ENCODE data around the gene ENTPD6.
"Not testable (repeated sequence)": the region's sequence is repeated elsewhere in the genome, so short reads cannot be mapped to it uniquely, and the experiment has no call there.

Gene ENTPD6

DNA sequence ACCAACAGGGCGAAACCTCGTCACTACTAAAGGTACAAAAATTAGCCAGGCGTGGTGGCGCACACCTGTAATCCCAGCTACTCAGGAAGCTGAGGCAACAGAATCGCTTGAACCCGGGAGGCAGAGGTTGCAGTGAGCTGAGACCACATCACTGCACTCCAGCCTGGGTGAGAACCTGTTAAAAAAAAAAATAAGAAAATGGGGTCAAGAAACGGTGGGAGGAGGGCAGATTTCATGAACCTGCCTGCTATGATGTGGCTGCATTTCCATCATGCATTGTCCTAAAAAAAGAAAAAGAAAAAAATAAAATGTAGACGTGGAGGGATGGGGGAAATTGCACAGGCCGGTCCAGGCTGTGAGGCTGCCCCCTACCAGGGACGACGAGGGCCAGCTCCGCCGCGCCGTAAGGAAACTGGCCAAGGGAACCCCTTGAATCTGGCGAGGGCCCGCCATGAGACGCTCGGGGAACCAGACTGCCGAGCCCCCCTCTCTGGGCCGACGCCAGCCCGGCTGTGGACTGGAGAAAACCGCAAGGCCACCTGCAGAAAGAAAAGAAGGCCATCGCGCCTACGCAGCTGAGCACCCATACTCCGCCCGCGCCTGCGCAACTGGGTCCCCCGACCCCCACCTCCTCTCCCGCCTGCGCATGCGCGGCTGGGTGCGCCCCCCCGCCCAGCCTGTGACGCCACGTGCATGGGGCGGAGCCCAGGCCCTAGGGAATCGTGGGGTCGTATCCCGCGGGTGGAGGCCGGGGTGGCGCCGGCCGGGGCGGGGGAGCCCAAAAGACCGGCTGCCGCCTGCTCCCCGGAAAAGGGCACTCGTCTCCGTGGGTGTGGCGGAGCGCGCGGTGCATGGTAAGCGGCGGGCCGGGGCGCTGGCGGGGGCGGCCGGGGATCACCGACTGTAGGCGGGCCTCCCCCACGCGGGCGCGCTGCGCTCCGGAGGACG, at the start of gene ENTPD6:
Gene ENTPD6 (plus strand): TSS at position 699 of the 948 bp plus-strand sequence. CDS start 10,825 bp downstream, outside the sequence.
- peak; percentile 89 to 92 for DNase-seq (ENCODE audit: low read depth in 1 of 2, low spot score in 1 of 2)

- no peak for DNase-seq (ENCODE audit: low read depth in 1 of 2, low spot score in 1 of 2)
Observed at GRCh38 chr20:25146976-25147375, 48.5 kb upstream of the ENTPD6 start.

GRCh38 chr20:25147716-25148115, 47.8 kb upstream of the ENTPD6 start:
- no peak for DNase-seq (ENCODE audit: low read depth in 1 of 2, low spot score in 1 of 2)

DNA sequence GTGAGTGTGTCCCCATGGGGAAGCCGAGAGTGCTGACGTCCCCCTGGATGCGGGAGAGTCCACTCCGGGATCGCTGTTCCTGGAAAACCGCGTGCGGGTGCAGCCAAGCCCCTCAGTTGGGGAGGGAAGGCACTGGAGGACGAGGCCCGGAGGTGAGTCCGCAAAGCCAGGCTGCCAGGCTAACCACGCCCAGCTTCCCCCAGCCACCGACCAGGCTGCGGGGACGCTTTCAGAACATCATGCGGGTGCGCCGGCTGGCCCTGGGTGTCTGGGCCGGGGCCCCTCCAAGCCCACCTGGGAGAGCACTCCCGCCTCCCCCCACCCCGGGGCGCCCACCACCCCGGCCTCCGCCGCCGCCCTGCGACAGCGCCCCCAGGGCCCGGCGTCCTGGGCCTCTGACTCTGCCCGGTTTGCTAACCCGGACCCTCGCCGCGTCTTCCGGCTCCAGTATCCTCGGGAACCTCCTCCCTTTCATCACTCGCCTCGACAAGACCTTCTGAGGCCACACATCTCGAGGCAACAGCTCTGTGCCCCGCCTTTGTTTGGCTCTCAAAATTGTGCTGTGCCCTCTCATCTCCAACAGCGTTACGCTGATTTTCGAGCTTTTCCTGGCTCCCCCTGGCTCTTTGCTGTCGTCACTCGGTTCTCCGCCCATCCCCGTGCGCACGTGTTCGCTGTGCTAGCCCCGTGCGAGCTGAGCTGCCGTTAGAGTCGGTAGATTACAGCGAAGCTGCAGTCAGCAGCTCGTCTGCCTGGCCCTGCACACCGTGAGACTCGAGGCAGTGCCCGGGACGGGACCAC, 47.1 kb upstream of the ENTPD6 start:
- DNase-seq (ENCODE audit: low read depth in 1 of 2, low spot score in 1 of 2): peak in 1 of 2 donors; percentile 52

GRCh38 chr20:25148982-25149846, 46.3 kb upstream of the ENTPD6 start:
- no peak for DNase-seq (ENCODE audit: low read depth in 1 of 2, low spot score in 1 of 2)

- DNase-seq (ENCODE audit: low read depth in 1 of 2, low spot score in 1 of 2): no peak
Observed at GRCh38 chr20:25150016-25150415, 45.5 kb upstream of the ENTPD6 start.

- DNase-seq (ENCODE audit: low read depth in 1 of 2, low spot score in 1 of 2): no peak
Observed at GRCh38 chr20:25158043-25158442, 37.5 kb upstream of the ENTPD6 start.

DNA sequence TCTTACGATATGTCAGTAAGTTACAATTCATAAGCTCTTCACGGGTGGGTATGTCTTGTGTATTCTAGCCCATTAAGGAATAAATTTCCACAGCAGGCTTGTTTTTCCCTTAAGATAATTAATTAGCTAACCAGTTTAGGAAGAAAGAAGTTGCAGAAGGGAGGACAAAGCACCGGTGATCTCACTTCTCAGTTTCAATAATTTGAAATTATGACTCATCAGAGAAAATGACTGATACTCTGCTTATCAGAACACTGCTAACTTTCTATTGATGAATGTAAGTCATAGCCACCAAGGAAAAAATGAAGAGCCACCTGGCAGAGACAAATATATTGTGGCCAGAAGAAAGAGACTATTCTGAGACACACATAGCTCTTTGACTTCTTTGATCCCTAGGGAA, 35.0 kb upstream of the ENTPD6 start:
- no peak for DNase-seq (ENCODE audit: low read depth in 1 of 2, low spot score in 1 of 2)

- DNase-seq (ENCODE audit: low read depth in 1 of 2, low spot score in 1 of 2): no peak
Observed at GRCh38 chr20:25160897-25161296, 34.6 kb upstream of the ENTPD6 start.

- no peak for DNase-seq (ENCODE audit: low read depth in 1 of 2, low spot score in 1 of 2)
Observed at GRCh38 chr20:25165128-25165527, 30.4 kb upstream of the ENTPD6 start.

GRCh38 chr20:25166105-25166782, 29.3 kb upstream of the ENTPD6 start:
- not testable (repeated sequence) for DNase-seq (ENCODE audit: low read depth in 1 of 2, low spot score in 1 of 2)

DNA sequence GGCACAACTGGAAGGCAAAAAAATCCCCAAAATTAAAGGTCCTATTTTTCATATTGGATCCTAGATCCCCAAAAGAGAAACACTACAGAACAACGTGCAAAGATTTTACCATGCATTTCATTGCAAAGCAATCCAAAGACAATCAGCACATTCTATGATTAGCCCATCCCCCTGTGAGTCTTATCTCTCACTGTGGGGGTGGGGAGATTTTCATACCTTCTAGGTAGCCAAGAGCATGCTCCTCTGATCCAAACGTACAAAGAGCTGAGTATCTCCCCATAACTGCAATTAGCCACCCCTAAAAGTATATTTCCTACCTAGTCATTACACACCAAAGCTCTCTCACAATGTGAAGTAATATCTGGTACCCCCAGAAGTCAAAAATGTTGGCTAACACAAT, 22.2 kb upstream of the ENTPD6 start:
- no peak for DNase-seq (ENCODE audit: low read depth in 1 of 2, low spot score in 1 of 2)

DNA sequence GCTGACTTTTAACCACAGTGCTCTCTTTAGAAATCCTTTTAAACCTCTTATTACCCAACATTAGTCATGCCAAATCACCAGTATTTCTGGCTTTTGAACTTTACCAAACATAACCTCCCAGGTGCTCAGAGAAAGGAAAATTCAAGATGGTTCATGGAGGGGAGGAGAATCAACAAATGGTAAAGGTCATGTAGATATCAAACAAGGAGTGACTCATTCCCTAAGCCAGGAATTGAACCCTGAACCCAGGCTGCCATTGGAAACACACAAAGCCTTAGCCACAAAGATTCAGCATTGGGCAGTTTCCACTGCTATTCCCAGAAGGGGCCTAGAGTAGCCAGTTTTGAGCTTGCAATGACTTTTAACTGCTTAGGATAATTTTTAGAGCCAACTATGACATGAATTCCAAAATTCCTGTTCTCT, 21.6 kb upstream of the ENTPD6 start:
- no peak for DNase-seq (ENCODE audit: low read depth in 1 of 2, low spot score in 1 of 2)

DNA sequence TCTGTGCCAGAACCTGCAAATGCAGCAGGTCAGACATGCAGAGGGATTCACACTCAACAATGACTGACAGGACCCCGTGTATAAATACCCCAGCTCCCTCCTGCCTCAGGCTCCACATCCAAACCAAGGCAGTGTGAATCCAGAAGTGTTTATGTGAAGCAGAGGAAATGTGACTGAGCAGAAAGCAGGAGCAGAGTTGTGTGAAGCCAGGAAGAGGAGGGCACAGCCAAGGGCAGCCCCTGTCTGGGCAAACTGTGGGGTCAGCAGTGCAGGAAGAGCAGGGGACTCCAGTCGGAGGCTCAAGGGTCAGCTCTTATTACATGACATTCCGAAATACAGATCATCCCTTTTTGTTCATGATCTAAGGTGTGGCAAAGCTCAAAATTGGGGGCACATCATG, 19.3 kb upstream of the ENTPD6 start:
- DNase-seq (ENCODE audit: low read depth in 1 of 2, low spot score in 1 of 2): no peak

- no peak for DNase-seq (ENCODE audit: low read depth in 1 of 2, low spot score in 1 of 2)
Observed at GRCh38 chr20:25177890-25178321, 17.6 kb upstream of the ENTPD6 start.

DNA sequence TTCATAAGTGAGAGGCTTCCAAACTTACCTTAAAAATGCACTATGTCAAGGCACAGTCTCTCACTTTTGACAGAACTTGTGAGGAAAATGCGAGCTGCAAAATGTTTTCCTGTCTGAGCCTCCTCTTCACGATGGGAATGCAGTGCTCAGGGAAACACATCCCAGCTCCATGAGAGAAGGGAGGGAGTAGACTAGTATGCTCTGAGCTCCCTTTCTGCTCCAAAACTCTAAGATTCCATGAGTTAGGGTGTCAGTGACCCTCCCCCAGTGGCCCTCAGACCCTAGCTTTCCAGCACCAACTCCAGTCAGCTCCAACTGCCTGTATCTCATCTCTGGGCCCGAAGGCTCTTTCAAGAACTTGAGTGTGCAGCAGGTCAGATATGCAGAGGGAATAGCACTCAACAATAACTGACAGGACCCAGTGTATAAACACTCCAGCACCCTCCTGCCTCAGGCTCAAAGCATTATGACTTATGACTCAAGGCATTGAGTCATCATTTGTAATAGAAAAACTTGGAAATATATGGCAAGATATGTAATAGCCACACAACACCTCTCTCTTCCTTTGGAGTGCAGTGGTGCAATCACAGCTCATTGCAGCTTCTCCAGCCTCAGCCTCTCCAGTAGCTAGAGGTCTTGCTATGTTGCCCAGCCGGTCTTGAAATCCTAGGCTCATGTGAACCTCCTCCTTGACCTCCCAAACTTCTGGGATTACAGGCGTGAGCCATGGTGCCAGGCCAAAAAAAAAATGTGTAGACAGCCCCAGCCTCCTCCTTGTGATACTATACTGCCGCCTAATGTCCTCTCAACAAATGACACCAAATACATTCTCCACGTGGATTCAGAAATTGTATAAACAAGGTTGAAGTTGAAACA, 16.7 kb upstream of the ENTPD6 start:
- DNase-seq (ENCODE audit: low read depth in 1 of 2, low spot score in 1 of 2): no peak

DNA sequence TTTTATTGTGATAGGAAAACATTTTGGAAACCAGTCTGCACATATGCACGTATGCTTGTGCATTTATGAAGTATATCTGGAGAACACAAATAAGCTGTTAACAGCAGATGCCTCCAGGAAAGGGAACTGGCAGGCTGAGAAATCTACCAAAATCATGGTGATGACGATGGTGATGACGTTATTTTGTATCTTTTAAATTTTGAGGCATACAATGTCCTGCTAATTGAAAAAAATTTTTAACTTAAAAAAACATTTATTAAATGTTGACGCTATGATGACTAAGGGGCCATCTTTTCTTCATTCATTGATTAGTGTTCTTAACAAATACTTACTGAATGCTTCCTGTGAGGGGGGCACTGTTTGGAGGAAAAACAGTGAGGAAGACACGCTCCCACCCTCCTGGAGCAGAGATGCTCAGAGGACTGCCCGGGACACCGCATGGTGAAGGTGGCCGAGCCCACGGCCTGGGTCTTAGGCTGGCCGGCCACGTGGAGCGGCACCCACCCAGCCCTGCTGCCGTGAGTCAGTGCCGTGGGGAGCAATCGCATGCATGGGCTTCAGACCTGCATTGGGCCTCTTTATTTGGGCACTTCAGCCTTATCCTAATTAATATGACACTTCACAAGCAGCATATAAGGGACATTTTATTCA, 15.9 kb upstream of the ENTPD6 start:
- DNase-seq (ENCODE audit: low read depth in 1 of 2, low spot score in 1 of 2): no peak

- DNase-seq (ENCODE audit: low read depth in 1 of 2, low spot score in 1 of 2): not testable (repeated sequence)
Observed at GRCh38 chr20:25184391-25184790, 11.1 kb upstream of the ENTPD6 start.

DNA sequence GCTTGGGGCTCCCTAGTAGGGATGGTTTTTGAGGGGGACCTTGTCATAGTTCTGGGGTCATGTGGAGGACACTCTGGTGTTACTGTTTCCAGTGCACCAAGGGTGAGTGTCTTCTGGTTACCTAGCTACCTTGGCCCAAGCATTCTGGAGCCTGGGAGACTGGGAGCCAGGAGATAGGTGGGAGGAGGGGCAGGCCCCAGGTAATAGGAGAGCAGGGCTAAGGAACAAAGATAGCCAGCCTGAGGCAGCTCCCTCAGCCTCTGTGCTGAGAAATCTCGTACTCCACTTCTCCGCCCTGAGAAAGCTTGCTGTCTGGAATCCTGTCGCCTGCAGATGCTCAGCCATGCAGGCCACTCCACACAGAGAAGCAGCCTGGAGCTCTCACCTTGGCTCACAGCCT, 8.3 kb upstream of the ENTPD6 start:
- no peak for DNase-seq (ENCODE audit: low read depth in 1 of 2, low spot score in 1 of 2)

Data from stimulated activated CD4-positive, alpha-beta T cell treated with anti-CD3 and anti-CD28 coated beads, Interleukin-15, amount 100 ng/mL, for 1 hour (primary cell).